ENCODE results near the gene CCDC192. TPM values are rescaled to one million over a fixed set of nuclear protein-coding genes. Genes with fewer than 3 reads are reported as not detected.

CCDC192 gene
- total RNA-seq, 1 experiment from 2014 or later: 0.52 TPM

DNA sequence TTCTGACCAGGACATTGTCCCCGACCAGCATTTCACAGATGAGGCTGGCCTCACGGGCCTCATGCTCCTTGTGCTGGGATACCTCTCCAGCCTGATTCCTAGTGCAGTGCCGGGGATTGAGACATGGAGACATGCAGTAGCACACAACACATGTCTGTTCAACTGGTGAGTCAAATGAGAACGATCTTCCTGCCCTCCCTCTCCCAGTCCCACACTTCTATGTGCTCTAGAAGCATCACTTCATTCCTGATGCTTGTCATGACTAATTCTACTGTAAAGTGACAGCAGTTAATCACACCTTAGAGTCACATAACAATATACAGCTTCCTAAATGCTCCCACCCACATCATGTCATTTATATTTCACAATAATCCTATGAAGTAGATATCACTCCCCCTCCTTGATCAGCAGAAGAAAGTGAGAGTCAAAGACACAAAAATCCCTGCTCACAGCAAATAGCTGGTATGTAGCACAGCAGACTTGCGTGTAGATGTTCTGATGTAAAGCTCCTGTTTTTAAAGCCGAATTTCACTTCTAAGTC is 101.8 kb downstream of the CCDC192 start (continued):
- TF ChIP-seq EMX1 (CRISPR knock-in tag; IDR thresholded peaks at IDR 0.05): no peak

DNA sequence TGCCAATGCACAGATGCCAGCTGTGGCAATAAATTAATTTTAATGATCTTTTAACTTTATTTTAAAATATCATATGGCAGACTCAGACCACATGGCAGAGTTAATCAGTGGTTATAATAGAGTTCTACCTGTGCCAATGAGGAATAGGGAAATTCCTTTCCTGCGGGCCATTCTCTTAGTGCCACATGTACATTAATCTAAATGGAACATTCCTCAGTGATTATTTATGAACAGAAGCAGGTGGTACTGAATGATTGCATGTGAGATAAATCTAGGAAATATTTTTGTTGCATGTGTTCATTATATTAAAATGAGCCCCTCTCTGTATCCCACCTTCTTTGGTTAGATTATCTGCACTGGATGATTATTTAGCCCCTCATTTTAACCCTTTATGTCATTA is 102.3 kb downstream of the CCDC192 start:
- ChIA-PET POLR2A (no interaction called here), CTCF (no interaction called here)

More for the DNA sequence above, 102.3 kb downstream of the CCDC192 start:
- Mint-ChIP-seq H3K27me3 (ENCODE audit: low read depth) (no peaks in the 10 kb centered on the region; the same call in 1 of the 2 replicates), H3K36me3 (no peaks in the 10 kb centered on the region), H3K4me1 (peaks cover 18% of the 10 kb centered on the region), H3K4me3 (no peak overlapping the region), H3K27ac (no peak overlapping the region), H3K9me3 (no peaks in the 10 kb centered on the region)
- ATAC-seq: no peak
- no peak for DNase-seq (ENCODE audit: low spot score)
- TF ChIP-seq, protein P1, sequence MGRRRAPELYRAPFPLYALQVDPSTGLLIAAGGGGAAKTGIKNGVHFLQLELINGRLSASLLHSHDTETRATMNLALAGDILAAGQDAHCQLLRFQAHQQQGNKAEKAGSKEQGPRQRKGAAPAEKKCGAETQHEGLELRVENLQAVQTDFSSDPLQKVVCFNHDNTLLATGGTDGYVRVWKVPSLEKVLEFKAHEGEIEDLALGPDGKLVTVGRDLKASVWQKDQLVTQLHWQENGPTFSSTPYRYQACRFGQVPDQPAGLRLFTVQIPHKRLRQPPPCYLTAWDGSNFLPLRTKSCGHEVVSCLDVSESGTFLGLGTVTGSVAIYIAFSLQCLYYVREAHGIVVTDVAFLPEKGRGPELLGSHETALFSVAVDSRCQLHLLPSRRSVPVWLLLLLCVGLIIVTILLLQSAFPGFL (CRISPR knock-in tag; IDR thresholded peaks at IDR 0.05; ENCODE audit: borderline replicate concordance): no peak
- TF ChIP-seq ZNF396 (CRISPR knock-in tag; IDR thresholded peaks at IDR 0.05; ENCODE audit: borderline replicate concordance) (no peak), SOX15 (CRISPR knock-in tag; IDR thresholded peaks at IDR 0.05) (no peak), NFATC4 (CRISPR knock-in tag; IDR thresholded peaks at IDR 0.05) (no peak), FOXK1 (CRISPR knock-in tag; IDR thresholded peaks at IDR 0.05) (no peak), GRHL2 (CRISPR knock-in tag; IDR thresholded peaks at IDR 0.05; ENCODE audit: insufficient replicate concordance, severe bottlenecking) (no peak), GTF2I (CRISPR knock-in tag; conservative IDR thresholded peaks at IDR 0.05) (no peak), RORB (CRISPR knock-in tag; IDR thresholded peaks at IDR 0.05) (no peak), FOXP1 (CRISPR knock-in tag; IDR thresholded peaks at IDR 0.05; ENCODE audit: borderline replicate concordance) (no peak), OVOL2 (CRISPR knock-in tag; IDR thresholded peaks at IDR 0.05; ENCODE audit: borderline replicate concordance) (no peak)
- TF ChIP-seq, protein P2, sequence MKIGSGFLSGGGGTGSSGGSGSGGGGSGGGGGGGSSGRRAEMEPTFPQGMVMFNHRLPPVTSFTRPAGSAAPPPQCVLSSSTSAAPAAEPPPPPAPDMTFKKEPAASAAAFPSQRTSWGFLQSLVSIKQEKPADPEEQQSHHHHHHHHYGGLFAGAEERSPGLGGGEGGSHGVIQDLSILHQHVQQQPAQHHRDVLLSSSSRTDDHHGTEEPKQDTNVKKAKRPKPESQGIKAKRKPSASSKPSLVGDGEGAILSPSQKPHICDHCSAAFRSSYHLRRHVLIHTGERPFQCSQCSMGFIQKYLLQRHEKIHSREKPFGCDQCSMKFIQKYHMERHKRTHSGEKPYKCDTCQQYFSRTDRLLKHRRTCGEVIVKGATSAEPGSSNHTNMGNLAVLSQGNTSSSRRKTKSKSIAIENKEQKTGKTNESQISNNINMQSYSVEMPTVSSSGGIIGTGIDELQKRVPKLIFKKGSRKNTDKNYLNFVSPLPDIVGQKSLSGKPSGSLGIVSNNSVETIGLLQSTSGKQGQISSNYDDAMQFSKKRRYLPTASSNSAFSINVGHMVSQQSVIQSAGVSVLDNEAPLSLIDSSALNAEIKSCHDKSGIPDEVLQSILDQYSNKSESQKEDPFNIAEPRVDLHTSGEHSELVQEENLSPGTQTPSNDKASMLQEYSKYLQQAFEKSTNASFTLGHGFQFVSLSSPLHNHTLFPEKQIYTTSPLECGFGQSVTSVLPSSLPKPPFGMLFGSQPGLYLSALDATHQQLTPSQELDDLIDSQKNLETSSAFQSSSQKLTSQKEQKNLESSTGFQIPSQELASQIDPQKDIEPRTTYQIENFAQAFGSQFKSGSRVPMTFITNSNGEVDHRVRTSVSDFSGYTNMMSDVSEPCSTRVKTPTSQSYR (CRISPR knock-in tag; IDR thresholded peaks at IDR 0.05): no peak
- TF ChIP-seq, protein P3, sequence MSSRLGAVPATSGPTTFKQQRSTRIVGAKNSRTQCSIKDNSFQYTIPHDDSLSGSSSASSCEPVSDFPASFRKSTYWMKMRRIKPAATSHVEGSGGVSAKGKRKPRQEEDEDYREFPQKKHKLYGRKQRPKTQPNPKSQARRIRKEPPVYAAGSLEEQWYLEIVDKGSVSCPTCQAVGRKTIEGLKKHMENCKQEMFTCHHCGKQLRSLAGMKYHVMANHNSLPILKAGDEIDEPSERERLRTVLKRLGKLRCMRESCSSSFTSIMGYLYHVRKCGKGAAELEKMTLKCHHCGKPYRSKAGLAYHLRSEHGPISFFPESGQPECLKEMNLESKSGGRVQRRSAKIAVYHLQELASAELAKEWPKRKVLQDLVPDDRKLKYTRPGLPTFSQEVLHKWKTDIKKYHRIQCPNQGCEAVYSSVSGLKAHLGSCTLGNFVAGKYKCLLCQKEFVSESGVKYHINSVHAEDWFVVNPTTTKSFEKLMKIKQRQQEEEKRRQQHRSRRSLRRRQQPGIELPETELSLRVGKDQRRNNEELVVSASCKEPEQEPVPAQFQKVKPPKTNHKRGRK (CRISPR knock-in tag; IDR thresholded peaks at IDR 0.05; ENCODE audit: borderline replicate concordance): no peak
- TF ChIP-seq, protein P4, sequence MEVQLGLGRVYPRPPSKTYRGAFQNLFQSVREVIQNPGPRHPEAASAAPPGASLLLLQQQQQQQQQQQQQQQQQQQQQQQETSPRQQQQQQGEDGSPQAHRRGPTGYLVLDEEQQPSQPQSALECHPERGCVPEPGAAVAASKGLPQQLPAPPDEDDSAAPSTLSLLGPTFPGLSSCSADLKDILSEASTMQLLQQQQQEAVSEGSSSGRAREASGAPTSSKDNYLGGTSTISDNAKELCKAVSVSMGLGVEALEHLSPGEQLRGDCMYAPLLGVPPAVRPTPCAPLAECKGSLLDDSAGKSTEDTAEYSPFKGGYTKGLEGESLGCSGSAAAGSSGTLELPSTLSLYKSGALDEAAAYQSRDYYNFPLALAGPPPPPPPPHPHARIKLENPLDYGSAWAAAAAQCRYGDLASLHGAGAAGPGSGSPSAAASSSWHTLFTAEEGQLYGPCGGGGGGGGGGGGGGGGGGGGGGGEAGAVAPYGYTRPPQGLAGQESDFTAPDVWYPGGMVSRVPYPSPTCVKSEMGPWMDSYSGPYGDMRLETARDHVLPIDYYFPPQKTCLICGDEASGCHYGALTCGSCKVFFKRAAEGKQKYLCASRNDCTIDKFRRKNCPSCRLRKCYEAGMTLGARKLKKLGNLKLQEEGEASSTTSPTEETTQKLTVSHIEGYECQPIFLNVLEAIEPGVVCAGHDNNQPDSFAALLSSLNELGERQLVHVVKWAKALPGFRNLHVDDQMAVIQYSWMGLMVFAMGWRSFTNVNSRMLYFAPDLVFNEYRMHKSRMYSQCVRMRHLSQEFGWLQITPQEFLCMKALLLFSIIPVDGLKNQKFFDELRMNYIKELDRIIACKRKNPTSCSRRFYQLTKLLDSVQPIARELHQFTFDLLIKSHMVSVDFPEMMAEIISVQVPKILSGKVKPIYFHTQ (CRISPR knock-in tag; IDR thresholded peaks at IDR 0.05): no peak
- TF ChIP-seq, protein P5, sequence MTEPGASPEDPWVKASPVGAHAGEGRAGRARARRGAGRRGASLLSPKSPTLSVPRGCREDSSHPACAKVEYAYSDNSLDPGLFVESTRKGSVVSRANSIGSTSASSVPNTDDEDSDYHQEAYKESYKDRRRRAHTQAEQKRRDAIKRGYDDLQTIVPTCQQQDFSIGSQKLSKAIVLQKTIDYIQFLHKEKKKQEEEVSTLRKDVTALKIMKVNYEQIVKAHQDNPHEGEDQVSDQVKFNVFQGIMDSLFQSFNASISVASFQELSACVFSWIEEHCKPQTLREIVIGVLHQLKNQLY (CRISPR knock-in tag; IDR thresholded peaks at IDR 0.05): no peak
- TF ChIP-seq, protein P6, sequence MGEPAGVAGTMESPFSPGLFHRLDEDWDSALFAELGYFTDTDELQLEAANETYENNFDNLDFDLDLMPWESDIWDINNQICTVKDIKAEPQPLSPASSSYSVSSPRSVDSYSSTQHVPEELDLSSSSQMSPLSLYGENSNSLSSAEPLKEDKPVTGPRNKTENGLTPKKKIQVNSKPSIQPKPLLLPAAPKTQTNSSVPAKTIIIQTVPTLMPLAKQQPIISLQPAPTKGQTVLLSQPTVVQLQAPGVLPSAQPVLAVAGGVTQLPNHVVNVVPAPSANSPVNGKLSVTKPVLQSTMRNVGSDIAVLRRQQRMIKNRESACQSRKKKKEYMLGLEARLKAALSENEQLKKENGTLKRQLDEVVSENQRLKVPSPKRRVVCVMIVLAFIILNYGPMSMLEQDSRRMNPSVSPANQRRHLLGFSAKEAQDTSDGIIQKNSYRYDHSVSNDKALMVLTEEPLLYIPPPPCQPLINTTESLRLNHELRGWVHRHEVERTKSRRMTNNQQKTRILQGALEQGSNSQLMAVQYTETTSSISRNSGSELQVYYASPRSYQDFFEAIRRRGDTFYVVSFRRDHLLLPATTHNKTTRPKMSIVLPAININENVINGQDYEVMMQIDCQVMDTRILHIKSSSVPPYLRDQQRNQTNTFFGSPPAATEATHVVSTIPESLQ (CRISPR knock-in tag; IDR thresholded peaks at IDR 0.05): no peak
- TF ChIP-seq, protein P7, sequence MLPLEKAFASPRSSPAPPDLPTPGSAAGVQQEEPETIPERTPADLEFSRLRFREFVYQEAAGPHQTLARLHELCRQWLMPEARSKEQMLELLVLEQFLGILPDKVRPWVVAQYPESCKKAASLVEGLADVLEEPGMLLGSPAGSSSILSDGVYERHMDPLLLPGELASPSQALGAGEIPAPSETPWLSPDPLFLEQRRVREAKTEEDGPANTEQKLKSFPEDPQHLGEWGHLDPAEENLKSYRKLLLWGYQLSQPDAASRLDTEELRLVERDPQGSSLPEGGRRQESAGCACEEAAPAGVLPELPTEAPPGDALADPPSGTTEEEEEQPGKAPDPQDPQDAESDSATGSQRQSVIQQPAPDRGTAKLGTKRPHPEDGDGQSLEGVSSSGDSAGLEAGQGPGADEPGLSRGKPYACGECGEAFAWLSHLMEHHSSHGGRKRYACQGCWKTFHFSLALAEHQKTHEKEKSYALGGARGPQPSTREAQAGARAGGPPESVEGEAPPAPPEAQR (CRISPR knock-in tag; IDR thresholded peaks at IDR 0.05): no peak

Data from WTC11 (cell line).